Cardiac muscle cell (in vitro differentiated cells and primary cell): ENCODE data around the gene TUBA3C. TPM values are rescaled to one million over a fixed set of nuclear protein-coding genes. Genes with fewer than 3 reads are reported as not detected.

Experiments
- DNase-seq, 2 donors: peaks; one replicate each; pipeline versions ENCODE4 v3.0.0 to v3.0.0-alpha.2; 2010 to 2017; ENCODE audit warnings: low read depth in 1 of 2, low spot score in 1 of 2
- H3K27ac ChIP-seq: fragments of 200-600 bp; sonication (generic); 2 replicates; pipeline ENCODE4 v1.5.1; 2016
- H3K27me3 ChIP-seq: fragments of 200-600 bp; sonication (generic); 2 replicates; pipeline ENCODE4 v1.6.0; 2016; ENCODE audit warnings: control low read depth
- H3K36me3 ChIP-seq: fragments of 200-600 bp; sonication (generic); 2 replicates; pipeline ENCODE4 v1.5.1; 2016; ENCODE audit warnings: control low read depth
- H3K4me1 ChIP-seq: fragments of 200-600 bp; sonication (generic); 2 replicates; pipeline ENCODE4 v1.8.1; 2017; ENCODE audit warnings: low read depth, mild to moderate bottlenecking, mixed run types
- H3K4me3 ChIP-seq: fragments of 200-600 bp; sonication (generic); 2 replicates; pipeline ENCODE4 v1.5.1; 2016; ENCODE audit warnings: mild to moderate bottlenecking
- H3K9me3 ChIP-seq: fragments of 200-600 bp; sonication (generic); 2 replicates; pipeline ENCODE4 v1.5.1; 2017; ENCODE audit warnings: low read depth, mild to moderate bottlenecking, control low read depth
- polyA plus RNA-seq: library from polyadenylated mRNA; unstranded; fragments of >200 nt; fragmentation: Nextera tagmentation; extraction: Ambion mirVana; gene quantifications from 2 replicates; pipeline ENCODE4 v1.2.1, GENCODE V29; 2016
- total RNA-seq: library from RNA; depleted of rRNA; stranded (reverse); fragments of >200 nt; gene quantifications from 2 replicates; pipeline ENCODE4 v1.2.3, GENCODE V29; 2016
- TF ChIP-seq, protein P1 (sequence below): IDR thresholded peaks from 2 replicates; pipeline ENCODE4 v1.5.1; 2012; ENCODE audit warnings: low read depth, mild to moderate bottlenecking, low read length

TUBA3C gene
- total and polyA plus RNA-seq, 2 experiments from 2014 or later = not detected

DNA sequence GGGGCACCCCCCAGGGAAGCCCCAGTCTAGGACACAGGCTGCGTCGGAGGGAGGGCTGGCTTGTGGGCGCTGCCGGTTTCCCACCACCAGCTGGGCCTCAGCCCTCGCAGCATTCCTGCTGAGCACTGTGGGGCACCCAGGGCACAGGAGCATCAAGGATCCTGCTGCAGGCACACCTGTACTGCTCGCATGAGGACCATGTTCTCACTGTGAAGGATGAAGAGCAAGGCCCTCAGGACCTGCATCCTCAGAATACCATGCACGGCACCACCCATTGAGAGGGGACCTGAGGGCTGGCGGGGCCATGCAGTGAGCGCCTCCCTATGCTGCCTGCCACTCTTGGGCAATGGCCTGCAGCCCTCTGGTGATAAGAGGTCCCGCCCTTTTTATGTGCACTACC, 31.4 kb downstream of the TUBA3C start:
- Histone ChIP-seq H3K9me3 (no peaks in the 10 kb centered on the region), H3K36me3 (no peaks in the 10 kb centered on the region), H3K27ac (no peak overlapping the region), H3K4me1 (no peaks in the 10 kb centered on the region), H3K4me3 (no peak overlapping the region), H3K27me3 (no peaks in the 10 kb centered on the region)
- TF ChIP-seq, protein P1, sequence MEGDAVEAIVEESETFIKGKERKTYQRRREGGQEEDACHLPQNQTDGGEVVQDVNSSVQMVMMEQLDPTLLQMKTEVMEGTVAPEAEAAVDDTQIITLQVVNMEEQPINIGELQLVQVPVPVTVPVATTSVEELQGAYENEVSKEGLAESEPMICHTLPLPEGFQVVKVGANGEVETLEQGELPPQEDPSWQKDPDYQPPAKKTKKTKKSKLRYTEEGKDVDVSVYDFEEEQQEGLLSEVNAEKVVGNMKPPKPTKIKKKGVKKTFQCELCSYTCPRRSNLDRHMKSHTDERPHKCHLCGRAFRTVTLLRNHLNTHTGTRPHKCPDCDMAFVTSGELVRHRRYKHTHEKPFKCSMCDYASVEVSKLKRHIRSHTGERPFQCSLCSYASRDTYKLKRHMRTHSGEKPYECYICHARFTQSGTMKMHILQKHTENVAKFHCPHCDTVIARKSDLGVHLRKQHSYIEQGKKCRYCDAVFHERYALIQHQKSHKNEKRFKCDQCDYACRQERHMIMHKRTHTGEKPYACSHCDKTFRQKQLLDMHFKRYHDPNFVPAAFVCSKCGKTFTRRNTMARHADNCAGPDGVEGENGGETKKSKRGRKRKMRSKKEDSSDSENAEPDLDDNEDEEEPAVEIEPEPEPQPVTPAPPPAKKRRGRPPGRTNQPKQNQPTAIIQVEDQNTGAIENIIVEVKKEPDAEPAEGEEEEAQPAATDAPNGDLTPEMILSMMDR = no peak
- no peak for DNase-seq

DNA sequence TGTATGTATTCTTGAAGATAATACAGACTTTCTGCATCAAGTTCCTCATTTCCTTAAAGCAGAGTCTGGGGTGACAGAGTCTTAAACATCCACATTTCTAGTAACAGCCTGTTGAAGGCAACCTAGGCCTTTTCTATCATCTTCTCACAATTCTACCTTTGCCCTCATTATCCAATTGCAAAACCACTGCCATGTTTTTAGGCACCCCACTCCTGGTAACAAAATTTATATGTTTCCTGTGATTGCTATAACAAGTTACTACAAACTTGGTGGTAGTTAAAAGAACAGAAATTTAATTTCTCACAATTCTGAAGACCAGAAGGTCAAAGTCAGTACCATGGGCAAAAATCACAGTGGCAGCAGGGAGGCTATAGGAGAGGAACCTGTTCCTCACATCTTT, 33.1 kb downstream of the TUBA3C start:
- H3K9me3 ChIP-seq = no peaks in the 10 kb centered on the region
- H3K27ac ChIP-seq = no peak overlapping the region
- H3K4me3 ChIP-seq = no peak overlapping the region
- no peak for DNase-seq
- H3K27me3 ChIP-seq = no peaks in the 10 kb centered on the region
- TF ChIP-seq, protein P1 = no peak
- H3K36me3 ChIP-seq = no peaks in the 10 kb centered on the region
- H3K4me1 ChIP-seq = no peaks in the 10 kb centered on the region
